HG03520 (cell line): ENCODE measurements around the gene GOLGB1.
A peak's percentile ranks its signal among the peaks of the same experiment; 100 is the strongest.
"Not testable (repeated sequence)": the region's sequence is repeated elsewhere in the genome, so short reads cannot be mapped to it uniquely, and the experiment has no call there.

ENCODE experiments used
- ATAC-seq: cut with Tn5 transposase; IDR thresholded peaks from one replicate; pipeline ENCODE4 v1.9.1; 2021; ENCODE audit warnings: mild to moderate bottlenecking, moderate library complexity; ENCODE audit not compliant: unreplicated experiment

Gene GOLGB1

GRCh38 chr3:121749276-121750086 lies at the start of gene GOLGB1:
GOLGB1 (minus strand) TSS chr3:121749741; CDS start chr3:121730971, 18,770 bp downstream.
- ATAC-seq: peak; percentile 94

GRCh38 chr3:121796970-121797369 lies 47.4 kb upstream of the GOLGB1 start:
- no peak for ATAC-seq

GRCh38 chr3:121794264-121794983 lies 44.9 kb upstream of the GOLGB1 start:
- no peak for ATAC-seq

GRCh38 chr3:121793078-121793477 lies 43.5 kb upstream of the GOLGB1 start:
- peak; percentile 52 for ATAC-seq

- no peak for ATAC-seq
These were observed 36.9 kb upstream of the GOLGB1 start for GRCh38 chr3:121786485-121786884.

- not testable (repeated sequence) for ATAC-seq
These were observed 33.2 kb upstream of the GOLGB1 start for GRCh38 chr3:121782784-121783183.

GRCh38 chr3:121781611-121782010 lies 32.1 kb upstream of the GOLGB1 start:
- no peak for ATAC-seq

- not testable (repeated sequence) for ATAC-seq
These were observed 25.6 kb upstream of the GOLGB1 start for GRCh38 chr3:121775095-121775494.

GRCh38 chr3:121769246-121769645 lies 19.7 kb upstream of the GOLGB1 start:
- no peak for ATAC-seq

GRCh38 chr3:121768452-121768851 lies 18.9 kb upstream of the GOLGB1 start:
- no peak for ATAC-seq

- ATAC-seq: no peak
These were observed 10.1 kb upstream of the GOLGB1 start for GRCh38 chr3:121759541-121760202.

- no peak for ATAC-seq
These were observed 9.3 kb upstream of the GOLGB1 start for GRCh38 chr3:121758727-121759450.

- no peak for ATAC-seq
These were observed 8.4 kb upstream of the GOLGB1 start for GRCh38 chr3:121757812-121758545.

GRCh38 chr3:121757087-121757811 lies 7.7 kb upstream of the GOLGB1 start:
- no peak for ATAC-seq

- ATAC-seq: no peak
These were observed 3.2 kb upstream of the GOLGB1 start for GRCh38 chr3:121752772-121753171.

- ATAC-seq: no peak
These were observed 2.7 kb upstream of the GOLGB1 start for GRCh38 chr3:121752261-121752660.

- ATAC-seq: no peak
These were observed 510 bp upstream of the GOLGB1 start for GRCh38 chr3:121750087-121750415.

GRCh38 chr3:121748680-121749275 lies 763 bp downstream of the GOLGB1 start:
- no peak for ATAC-seq

- no peak for ATAC-seq
These were observed 1.6 kb downstream of the GOLGB1 start for GRCh38 chr3:121747976-121748375.
